ENCODE data around the gene PRKAG3.

PRKAG3 gene

GRCh38 chr2:218851286-218851685 lies 19.7 kb upstream of the PRKAG3 start:
- TF ChIP-seq FOXP2 (optimal IDR thresholded peaks at IDR 0.05; ENCODE audit: borderline replicate concordance, extremely low read depth, extremely low read length, insufficient read depth) (no peak), REST (IDR thresholded peaks at IDR 0.05; ENCODE audit: insufficient read depth in 1 of 2, low read depth in 2 of 2, low read length in 2 of 2) (no peak), TAF1 (IDR thresholded peaks at IDR 0.05; ENCODE audit: borderline replicate concordance, insufficient read depth, low read length) (no peak), POLR2AphosphoS5 (IDR thresholded peaks at IDR 0.05; ENCODE audit: low read depth, low read length) (no peak), SIN3A (IDR thresholded peaks at IDR 0.05; ENCODE audit: borderline replicate concordance, insufficient read depth, low read length) (no peak)

- TF ChIP-seq SIN3A (IDR thresholded peaks at IDR 0.05; ENCODE audit: borderline replicate concordance, insufficient read depth, low read length), result no peak
- no peak for TF ChIP-seq FOXP2 (optimal IDR thresholded peaks at IDR 0.05; ENCODE audit: borderline replicate concordance, extremely low read depth, extremely low read length, insufficient read depth)
Measured at GRCh38 chr2:218850796-218851195, 19.2 kb upstream of the PRKAG3 start.

GRCh38 chr2:218849721-218850120 lies 18.1 kb upstream of the PRKAG3 start:
- TF ChIP-seq POLR2AphosphoS5 (IDR thresholded peaks at IDR 0.05; ENCODE audit: low read depth, low read length) (no peak), TAF1 (IDR thresholded peaks at IDR 0.05; ENCODE audit: borderline replicate concordance, insufficient read depth, low read length) (no peak), SIN3A (IDR thresholded peaks at IDR 0.05; ENCODE audit: borderline replicate concordance, insufficient read depth, low read length) (no peak), REST (IDR thresholded peaks at IDR 0.05; ENCODE audit: insufficient read depth in 1 of 2, low read depth in 2 of 2, low read length in 2 of 2) (no peak), FOXP2 (optimal IDR thresholded peaks at IDR 0.05; ENCODE audit: borderline replicate concordance, extremely low read depth, extremely low read length, insufficient read depth) (no peak)

GRCh38 chr2:218839888-218840287 lies 8.3 kb upstream of the PRKAG3 start:
- TF ChIP-seq FOXP2 (optimal IDR thresholded peaks at IDR 0.05; ENCODE audit: borderline replicate concordance, extremely low read depth, extremely low read length, insufficient read depth) (no peak), POLR2AphosphoS5 (IDR thresholded peaks at IDR 0.05; ENCODE audit: low read depth, low read length) (no peak), TAF1 (IDR thresholded peaks at IDR 0.05; ENCODE audit: borderline replicate concordance, insufficient read depth, low read length) (no peak), REST (IDR thresholded peaks at IDR 0.05; ENCODE audit: insufficient read depth in 1 of 2, low read depth in 2 of 2, low read length in 2 of 2) (no peak), SIN3A (IDR thresholded peaks at IDR 0.05; ENCODE audit: borderline replicate concordance, insufficient read depth, low read length) (no peak)

GRCh38 chr2:218839430-218839829 lies 7.8 kb upstream of the PRKAG3 start:
- TF ChIP-seq POLR2AphosphoS5 (IDR thresholded peaks at IDR 0.05; ENCODE audit: low read depth, low read length) (no peak), TAF1 (IDR thresholded peaks at IDR 0.05; ENCODE audit: borderline replicate concordance, insufficient read depth, low read length) (no peak), SIN3A (IDR thresholded peaks at IDR 0.05; ENCODE audit: borderline replicate concordance, insufficient read depth, low read length) (no peak), FOXP2 (optimal IDR thresholded peaks at IDR 0.05; ENCODE audit: borderline replicate concordance, extremely low read depth, extremely low read length, insufficient read depth) (no peak), REST (IDR thresholded peaks at IDR 0.05; ENCODE audit: insufficient read depth in 1 of 2, low read depth in 2 of 2, low read length in 2 of 2) (no peak)
